ENCODE data around the gene CCDC78.
"Not testable (repeated sequence)": the region's sequence is repeated elsewhere in the genome, so short reads cannot be mapped to it uniquely, and the experiment has no call there.

Gene CCDC78

GRCh38 chr16:754656-755055 lies 28.4 kb upstream of the CCDC78 start:
- Histone ChIP-seq H3K27ac (ENCODE audit: low read length) (no peak overlapping the region), H3K4me1 (ENCODE audit: low read length) (no peaks in the 10 kb centered on the region), H2AFZ (ENCODE audit: low read length) (no peak overlapping the region), H3K27me3 (replicated peaks; ENCODE audit: insufficient read depth, low read length) (peaks cover 92% of the 10 kb centered on the region), H3K9ac (ENCODE audit: low read length) (no peak overlapping the region), H3K79me2 (ENCODE audit: low read length) (no peaks in the 10 kb centered on the region), H3K4me3 (ENCODE audit: low read length) (no peak overlapping the region), H3F3A (ENCODE audit: insufficient read depth, low read length) (no peaks in the 10 kb centered on the region), H3K9me2 (replicated peaks; ENCODE audit: insufficient read depth, low read length) (no peaks in the 10 kb centered on the region), H3K9me3 (replicated peaks; ENCODE audit: insufficient read depth, low read length) (no peaks in the 10 kb centered on the region), H4K20me1 (ENCODE audit: insufficient read depth, low read length) (no peaks in the 10 kb centered on the region), H3K36me3 (replicated peaks; ENCODE audit: insufficient read depth, low read length) (no peaks in the 10 kb centered on the region), H3K4me2 (ENCODE audit: low read depth, low read length) (no peak overlapping the region)
- no peak for DNase-seq
- no peak for TF ChIP-seq EZH2 (optimal IDR thresholded peaks at IDR 0.05; ENCODE audit: low read depth, low read length)
- no peak for TF ChIP-seq CTCF (IDR thresholded peaks at IDR 0.05; ENCODE audit: low read length)
- TF ChIP-seq EZH2phosphoT487 (IDR thresholded peaks at IDR 0.05; ENCODE audit: low read length), result no peak

GRCh38 chr16:754121-754607 lies 27.9 kb upstream of the CCDC78 start:
- H3K4me2 ChIP-seq (ENCODE audit: low read depth, low read length), result not testable (repeated sequence)

GRCh38 chr16:752007-752312 lies 25.7 kb upstream of the CCDC78 start:
- DNase-seq, result no peak

More at GRCh38 chr16:754121-754607, 27.9 kb upstream of the CCDC78 start:
- not testable (repeated sequence) for H3K9me2 ChIP-seq (replicated peaks; ENCODE audit: insufficient read depth, low read length); H3F3A ChIP-seq (ENCODE audit: insufficient read depth, low read length); H3K9ac ChIP-seq (ENCODE audit: low read length); H3K27ac ChIP-seq (ENCODE audit: low read length); H3K4me1 ChIP-seq (ENCODE audit: low read length); H3K9me3 ChIP-seq (replicated peaks; ENCODE audit: insufficient read depth, low read length); H2AFZ ChIP-seq (ENCODE audit: low read length); DNase-seq; H3K36me3 ChIP-seq (replicated peaks; ENCODE audit: insufficient read depth, low read length); H3K4me3 ChIP-seq (ENCODE audit: low read length); H4K20me1 ChIP-seq (ENCODE audit: insufficient read depth, low read length); H3K79me2 ChIP-seq (ENCODE audit: low read length)
- H3K27me3 ChIP-seq (replicated peaks; ENCODE audit: insufficient read depth, low read length), result peaks cover 90% of the 10 kb centered on the region

More at GRCh38 chr16:752007-752312, 25.7 kb upstream of the CCDC78 start:
- no peak overlapping the region for H3K4me2 ChIP-seq (ENCODE audit: low read depth, low read length)
- H3K4me1 ChIP-seq (ENCODE audit: low read length), result no peaks in the 10 kb centered on the region
- no peaks in the 10 kb centered on the region for H3K36me3 ChIP-seq (replicated peaks; ENCODE audit: insufficient read depth, low read length)
- H3F3A ChIP-seq (ENCODE audit: insufficient read depth, low read length), result no peaks in the 10 kb centered on the region
- H3K27ac ChIP-seq (ENCODE audit: low read length), result no peak overlapping the region
- no peaks in the 10 kb centered on the region for H4K20me1 ChIP-seq (ENCODE audit: insufficient read depth, low read length)
- H3K4me3 ChIP-seq (ENCODE audit: low read length), result no peak overlapping the region
- no peaks in the 10 kb centered on the region for H3K9me2 ChIP-seq (replicated peaks; ENCODE audit: insufficient read depth, low read length)
- H2AFZ ChIP-seq (ENCODE audit: low read length), result no peak overlapping the region
- no peak overlapping the region for H3K9ac ChIP-seq (ENCODE audit: low read length)
- TF ChIP-seq EZH2 (optimal IDR thresholded peaks at IDR 0.05; ENCODE audit: low read depth, low read length) (no peak), EZH2phosphoT487 (IDR thresholded peaks at IDR 0.05; ENCODE audit: low read length) (no peak), CTCF (IDR thresholded peaks at IDR 0.05; ENCODE audit: low read length) (no peak)
- peaks cover 96% of the 10 kb centered on the region for H3K27me3 ChIP-seq (replicated peaks; ENCODE audit: insufficient read depth, low read length)
- no peaks in the 10 kb centered on the region for H3K9me3 ChIP-seq (replicated peaks; ENCODE audit: insufficient read depth, low read length)
- no peaks in the 10 kb centered on the region for H3K79me2 ChIP-seq (ENCODE audit: low read length)
